GM18520 (cell line): ENCODE results near the gene RAET1L.
"Not testable (repeated sequence)": the region's sequence is repeated elsewhere in the genome, so short reads cannot be mapped to it uniquely, and the experiment has no call there.

ENCODE experiments used
- ATAC-seq: cut with Tn5 transposase; IDR thresholded peaks from one replicate; pipeline ENCODE4 v1.9.1; 2021; ENCODE audit not compliant: unreplicated experiment

Gene RAET1L

DNA sequence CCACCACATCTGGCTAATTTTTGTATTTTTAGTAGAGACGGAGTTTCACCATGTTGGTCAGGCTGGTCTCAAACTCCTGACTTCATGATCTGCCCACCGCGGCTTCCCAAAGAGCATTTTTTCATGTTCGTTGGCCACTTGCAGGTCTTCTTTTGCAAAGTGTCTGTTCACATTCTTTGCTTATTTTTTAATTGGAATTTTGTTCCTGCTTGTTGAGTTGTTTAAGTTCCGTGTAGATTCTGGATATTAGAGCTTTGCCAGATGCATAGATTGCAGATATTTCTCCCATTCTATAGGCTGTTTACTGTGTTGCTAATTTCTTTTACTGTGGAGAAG is 8.2 kb downstream of the RAET1L start:
- not testable (repeated sequence) for ATAC-seq

GRCh38 chr6:150016324-150017185 is 8.8 kb downstream of the RAET1L start:
- no peak for ATAC-seq

GRCh38 chr6:150015281-150016001 is 9.9 kb downstream of the RAET1L start:
- ATAC-seq = not testable (repeated sequence)

GRCh38 chr6:150014623-150015280 is 10.6 kb downstream of the RAET1L start:
- ATAC-seq = not testable (repeated sequence)

DNA sequence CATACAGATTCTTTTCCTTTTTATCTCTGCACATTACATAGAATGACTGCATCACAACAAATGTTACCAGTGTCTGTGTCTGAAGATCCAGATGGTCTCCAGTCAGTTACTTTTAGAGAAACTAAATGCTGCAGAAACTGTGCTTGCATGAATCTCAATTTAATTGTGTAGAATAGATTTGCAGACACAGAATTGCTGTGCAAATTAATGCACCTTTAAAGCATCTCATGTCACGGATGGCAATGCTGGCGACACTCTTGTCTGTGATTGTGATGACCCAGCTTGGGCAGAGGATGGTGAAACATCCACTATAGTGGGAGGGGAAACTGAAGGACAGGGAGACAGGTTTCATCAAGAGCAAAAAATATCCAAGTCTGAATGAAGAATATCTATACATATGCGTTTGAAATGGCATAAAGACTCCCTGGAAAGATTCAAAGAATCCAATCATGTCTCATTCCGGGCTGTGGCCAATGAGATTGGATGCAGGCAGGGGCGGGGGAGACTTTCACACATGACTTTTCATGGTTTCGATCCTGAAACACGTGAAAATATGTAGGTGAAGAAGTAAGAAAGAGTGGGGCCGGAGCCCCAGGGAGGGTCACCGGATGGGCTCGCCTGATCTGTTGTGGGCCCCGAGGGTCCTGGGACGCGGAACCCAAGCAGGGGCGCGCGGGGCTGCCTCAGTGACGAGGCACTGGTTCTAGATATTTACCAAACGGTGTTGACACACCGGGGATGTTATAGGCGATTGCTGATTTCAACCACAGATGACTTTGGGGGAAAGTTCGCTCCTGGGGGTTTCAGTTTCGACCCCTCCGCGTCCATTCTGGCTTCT is 11.3 kb downstream of the RAET1L start:
- ATAC-seq = not testable (repeated sequence)

DNA sequence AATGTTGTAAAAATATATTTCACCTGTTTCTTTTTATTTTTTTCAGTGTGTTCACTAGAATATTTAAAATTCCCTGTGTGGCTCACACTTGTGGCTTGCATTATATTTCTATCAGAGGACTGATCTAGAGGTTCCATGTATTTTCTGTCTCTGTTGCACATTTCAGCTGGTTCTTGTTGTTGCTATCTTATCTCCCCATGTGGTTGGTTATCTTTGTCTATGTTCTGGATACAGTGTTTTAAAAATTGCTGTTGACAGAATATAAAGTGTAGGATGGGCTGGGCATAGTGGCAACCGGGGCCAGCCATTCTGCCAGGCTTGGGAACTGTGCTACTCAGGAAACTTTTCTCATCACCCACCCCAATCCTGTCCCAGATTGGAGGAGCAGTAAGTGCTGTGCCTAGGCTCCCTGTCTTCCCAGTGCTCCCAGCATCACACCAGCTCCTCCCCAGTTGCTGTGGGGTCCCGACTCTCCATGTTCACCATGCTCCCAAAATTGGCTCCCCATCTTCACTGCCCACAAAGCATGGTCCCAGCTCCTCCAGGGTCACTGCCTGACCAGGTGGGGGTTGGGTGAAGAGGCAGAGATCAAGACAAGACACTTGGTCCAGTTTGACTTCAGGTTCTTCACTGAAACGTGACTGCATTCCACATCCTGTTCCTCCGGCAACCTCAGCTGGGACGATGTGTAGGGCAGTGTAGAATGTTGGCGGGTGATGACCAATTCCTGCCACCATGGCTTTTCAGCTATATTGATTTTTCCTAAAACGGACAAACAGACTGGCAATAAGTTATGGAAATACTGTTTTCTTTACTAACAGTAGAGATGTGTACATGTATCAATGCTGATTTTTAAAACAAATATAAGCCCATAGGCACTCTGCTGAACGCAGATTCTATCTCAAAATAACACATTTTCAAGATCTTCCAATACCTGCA is 12.2 kb downstream of the RAET1L start:
- not testable (repeated sequence) for ATAC-seq

GRCh38 chr6:150008588-150008987 is 16.7 kb downstream of the RAET1L start:
- no peak for ATAC-seq

- no peak for ATAC-seq
These were observed 18.3 kb downstream of the RAET1L start for GRCh38 chr6:150006961-150007464.

DNA sequence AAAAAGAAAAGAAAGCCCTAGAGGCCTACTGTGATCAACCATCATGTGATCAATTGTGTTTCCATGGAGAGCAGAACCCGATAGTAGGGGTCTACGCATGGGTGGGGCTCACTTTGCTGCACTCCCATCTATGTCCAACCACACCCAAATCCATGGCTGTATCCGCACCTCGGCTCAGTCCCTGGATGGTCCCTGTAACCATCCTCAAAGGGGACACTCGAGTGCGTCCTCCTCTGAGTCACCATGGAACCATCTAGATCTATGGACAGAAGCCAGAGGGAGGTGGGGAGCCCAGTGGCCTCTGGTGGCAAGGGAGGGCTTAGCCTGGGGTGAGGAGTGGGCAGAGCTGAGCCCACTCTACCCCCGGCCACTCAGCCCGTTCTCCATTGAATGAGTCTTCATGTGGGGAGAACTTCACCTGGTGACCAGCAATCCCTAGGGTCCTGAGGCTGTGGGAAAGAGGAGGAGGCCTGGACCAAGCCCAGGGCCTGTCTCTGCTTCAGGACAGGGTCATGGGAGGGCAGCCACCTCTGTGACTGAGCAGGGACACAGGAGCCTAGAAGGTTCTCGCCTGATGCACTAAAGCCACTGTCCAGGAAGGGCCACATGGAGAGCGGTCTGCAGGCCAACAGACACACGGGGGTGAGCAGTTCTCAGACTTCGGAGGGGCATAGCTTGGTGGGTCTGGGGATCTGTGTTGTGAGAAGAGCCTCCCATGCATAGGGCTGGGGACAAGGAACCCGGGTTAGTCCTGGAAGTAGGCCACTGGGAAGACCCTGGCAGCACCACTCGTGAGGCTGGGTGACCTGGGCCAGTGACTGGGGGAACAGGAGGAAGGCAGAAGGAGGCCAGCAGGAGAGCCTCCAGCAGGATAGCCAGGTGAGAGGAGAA is 19.3 kb downstream of the RAET1L start:
- ATAC-seq = no peak

GRCh38 chr6:150004783-150005717 is 20.3 kb downstream of the RAET1L start:
- peak; percentile 62 for ATAC-seq

- ATAC-seq = no peak
These were observed 21.1 kb downstream of the RAET1L start for GRCh38 chr6:150004101-150004782.

- not testable (repeated sequence) for ATAC-seq
These were observed 21.7 kb downstream of the RAET1L start for GRCh38 chr6:150003599-150003998.

DNA sequence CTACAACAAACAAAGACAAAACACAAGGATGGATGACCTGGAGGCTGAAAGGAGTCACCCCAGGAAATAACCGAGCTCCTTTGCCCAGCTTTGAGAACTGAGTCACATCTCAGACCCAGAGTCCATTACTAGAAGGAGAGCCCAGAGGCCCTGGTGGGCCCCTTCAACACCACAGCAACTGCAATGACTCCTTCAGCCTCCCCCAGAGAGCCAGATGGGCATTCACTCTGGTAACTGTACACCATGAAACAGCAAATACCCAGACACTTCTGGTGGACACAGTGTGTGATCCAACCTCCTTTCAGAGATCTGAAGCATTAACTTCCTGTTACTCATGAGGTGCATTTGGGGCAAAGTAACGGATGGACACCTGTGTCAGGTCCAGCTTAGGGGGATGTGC is 22.6 kb downstream of the RAET1L start:
- ATAC-seq = no peak

DNA sequence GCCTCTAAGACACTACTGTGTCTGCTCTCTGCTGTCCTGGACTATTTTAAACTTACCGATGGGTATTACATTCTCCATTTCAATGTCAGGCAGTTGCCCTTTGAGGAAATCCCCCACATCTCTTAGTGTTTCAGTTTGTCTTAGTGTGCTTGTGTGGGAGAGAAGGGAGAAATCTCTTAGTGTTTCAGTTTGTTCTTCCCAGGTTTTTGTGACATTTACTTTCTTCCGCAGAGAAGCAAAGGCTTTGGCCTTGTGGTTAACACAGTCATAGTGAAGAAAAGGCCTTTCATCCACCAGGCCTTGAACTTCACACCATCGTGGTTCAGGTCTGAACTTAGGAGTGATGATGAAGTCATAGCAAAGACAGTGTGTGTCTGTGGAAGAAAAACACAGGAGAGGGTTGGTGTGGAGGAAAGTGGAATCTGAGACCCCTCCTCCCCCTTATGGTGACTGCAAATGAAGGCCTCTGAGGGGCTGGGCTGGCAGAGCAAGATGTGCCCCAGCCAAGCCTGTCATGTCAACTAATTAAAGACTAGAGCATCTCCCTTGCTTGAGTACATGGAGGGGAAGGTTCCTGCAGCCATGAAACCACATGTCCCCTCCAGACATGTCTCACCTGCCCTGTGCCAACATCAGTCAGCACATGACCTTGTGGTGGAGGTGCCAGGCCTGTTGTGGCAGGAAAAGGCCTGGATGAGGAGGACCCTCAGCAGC is 23.9 kb downstream of the RAET1L start:
- peak; percentile 51 for ATAC-seq

DNA sequence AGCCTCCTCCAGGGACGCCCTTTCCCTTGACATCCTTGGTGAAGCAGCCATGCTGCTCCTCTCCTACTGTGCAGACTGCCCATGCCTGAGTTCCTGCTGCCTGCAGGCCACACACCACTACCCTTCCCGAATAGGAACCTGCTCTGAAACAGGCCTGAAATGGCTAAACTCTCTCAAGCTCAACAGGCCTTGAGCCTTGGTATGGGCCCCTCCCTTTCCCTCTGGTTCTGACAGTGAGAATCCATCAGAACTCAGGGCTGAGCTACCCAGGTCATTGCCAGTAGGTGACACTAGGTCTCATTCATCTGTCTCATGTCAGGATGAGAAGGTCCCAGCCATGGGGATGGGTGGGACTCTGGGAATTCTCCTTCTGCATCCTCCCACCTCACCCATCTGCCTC is 25.7 kb downstream of the RAET1L start:
- ATAC-seq = no peak

- no peak for ATAC-seq
These were observed 29.4 kb downstream of the RAET1L start for GRCh38 chr6:149995971-149996370.
